ENCODE results near the gene PRPSAP2.

DNA sequence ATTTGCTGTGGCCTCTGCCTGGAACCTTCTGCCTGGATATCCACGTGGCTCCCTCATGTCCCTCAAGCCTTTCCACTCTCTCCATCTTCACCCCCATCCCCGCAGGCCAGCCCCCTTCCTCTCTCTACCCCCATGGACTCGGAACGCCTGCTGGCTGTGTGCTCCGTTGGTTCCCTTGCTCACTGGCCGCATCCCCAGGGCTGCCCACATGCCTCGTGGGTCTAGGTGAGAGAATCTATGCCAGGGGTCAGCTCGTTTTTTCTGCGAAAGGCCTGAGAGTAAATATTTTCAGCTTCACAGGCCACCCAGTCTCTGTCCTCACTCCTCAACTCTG is 106.1 kb downstream of the PRPSAP2 start:
- TF ChIP-seq SP1 (IDR thresholded peaks at IDR 0.05; ENCODE audit: low read depth) (no peak), ELF1 (IDR thresholded peaks at IDR 0.05; ENCODE audit: borderline replicate concordance, low read depth) (no peak), POLR2A (IDR thresholded peaks at IDR 0.05; ENCODE audit: borderline replicate concordance, extremely low read depth, insufficient read depth, insufficient read length) (no peak), POLR2AphosphoS5 (IDR thresholded peaks at IDR 0.05; ENCODE audit: low read depth, low read length) (no peak), EZH2 (IDR thresholded peaks at IDR 0.05) (no peak), RAD21 (IDR thresholded peaks at IDR 0.05; ENCODE audit: low read depth) (no peak), SIN3A (IDR thresholded peaks at IDR 0.05; ENCODE audit: low read depth) (no peak), CEBPB (IDR thresholded peaks at IDR 0.05; ENCODE audit: low read depth) (no peak)
- TF ChIP-seq, protein P1, sequence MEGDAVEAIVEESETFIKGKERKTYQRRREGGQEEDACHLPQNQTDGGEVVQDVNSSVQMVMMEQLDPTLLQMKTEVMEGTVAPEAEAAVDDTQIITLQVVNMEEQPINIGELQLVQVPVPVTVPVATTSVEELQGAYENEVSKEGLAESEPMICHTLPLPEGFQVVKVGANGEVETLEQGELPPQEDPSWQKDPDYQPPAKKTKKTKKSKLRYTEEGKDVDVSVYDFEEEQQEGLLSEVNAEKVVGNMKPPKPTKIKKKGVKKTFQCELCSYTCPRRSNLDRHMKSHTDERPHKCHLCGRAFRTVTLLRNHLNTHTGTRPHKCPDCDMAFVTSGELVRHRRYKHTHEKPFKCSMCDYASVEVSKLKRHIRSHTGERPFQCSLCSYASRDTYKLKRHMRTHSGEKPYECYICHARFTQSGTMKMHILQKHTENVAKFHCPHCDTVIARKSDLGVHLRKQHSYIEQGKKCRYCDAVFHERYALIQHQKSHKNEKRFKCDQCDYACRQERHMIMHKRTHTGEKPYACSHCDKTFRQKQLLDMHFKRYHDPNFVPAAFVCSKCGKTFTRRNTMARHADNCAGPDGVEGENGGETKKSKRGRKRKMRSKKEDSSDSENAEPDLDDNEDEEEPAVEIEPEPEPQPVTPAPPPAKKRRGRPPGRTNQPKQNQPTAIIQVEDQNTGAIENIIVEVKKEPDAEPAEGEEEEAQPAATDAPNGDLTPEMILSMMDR (IDR thresholded peaks at IDR 0.05 in 2 of 3, conservative IDR thresholded peaks at IDR 0.05 in 1 of 3; ENCODE audit: borderline replicate concordance in 1 of 3, insufficient read depth in 1 of 3, low read depth in 2 of 3, low read length in 2 of 3) = no peak
- TF ChIP-seq, protein P2, sequence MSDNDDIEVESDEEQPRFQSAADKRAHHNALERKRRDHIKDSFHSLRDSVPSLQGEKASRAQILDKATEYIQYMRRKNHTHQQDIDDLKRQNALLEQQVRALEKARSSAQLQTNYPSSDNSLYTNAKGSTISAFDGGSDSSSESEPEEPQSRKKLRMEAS (IDR thresholded peaks at IDR 0.05) = no peak
- TF ChIP-seq, protein P3, sequence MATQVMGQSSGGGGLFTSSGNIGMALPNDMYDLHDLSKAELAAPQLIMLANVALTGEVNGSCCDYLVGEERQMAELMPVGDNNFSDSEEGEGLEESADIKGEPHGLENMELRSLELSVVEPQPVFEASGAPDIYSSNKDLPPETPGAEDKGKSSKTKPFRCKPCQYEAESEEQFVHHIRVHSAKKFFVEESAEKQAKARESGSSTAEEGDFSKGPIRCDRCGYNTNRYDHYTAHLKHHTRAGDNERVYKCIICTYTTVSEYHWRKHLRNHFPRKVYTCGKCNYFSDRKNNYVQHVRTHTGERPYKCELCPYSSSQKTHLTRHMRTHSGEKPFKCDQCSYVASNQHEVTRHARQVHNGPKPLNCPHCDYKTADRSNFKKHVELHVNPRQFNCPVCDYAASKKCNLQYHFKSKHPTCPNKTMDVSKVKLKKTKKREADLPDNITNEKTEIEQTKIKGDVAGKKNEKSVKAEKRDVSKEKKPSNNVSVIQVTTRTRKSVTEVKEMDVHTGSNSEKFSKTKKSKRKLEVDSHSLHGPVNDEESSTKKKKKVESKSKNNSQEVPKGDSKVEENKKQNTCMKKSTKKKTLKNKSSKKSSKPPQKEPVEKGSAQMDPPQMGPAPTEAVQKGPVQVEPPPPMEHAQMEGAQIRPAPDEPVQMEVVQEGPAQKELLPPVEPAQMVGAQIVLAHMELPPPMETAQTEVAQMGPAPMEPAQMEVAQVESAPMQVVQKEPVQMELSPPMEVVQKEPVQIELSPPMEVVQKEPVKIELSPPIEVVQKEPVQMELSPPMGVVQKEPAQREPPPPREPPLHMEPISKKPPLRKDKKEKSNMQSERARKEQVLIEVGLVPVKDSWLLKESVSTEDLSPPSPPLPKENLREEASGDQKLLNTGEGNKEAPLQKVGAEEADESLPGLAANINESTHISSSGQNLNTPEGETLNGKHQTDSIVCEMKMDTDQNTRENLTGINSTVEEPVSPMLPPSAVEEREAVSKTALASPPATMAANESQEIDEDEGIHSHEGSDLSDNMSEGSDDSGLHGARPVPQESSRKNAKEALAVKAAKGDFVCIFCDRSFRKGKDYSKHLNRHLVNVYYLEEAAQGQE (IDR thresholded peaks at IDR 0.05; ENCODE audit: low read depth) = no peak

Measured in HCT116 (cell line).